ENCODE measurements around the gene AGAP4.
"Not testable (repeated sequence)": the region's sequence is repeated elsewhere in the genome, so short reads cannot be mapped to it uniquely, and the experiment has no call there.

GRCh38 chr10:45786217-45786616 lies 61.1 kb downstream of the AGAP4 start:
- not testable (repeated sequence) for TF ChIP-seq CTCF (IDR thresholded peaks at IDR 0.05); ZFX (IDR thresholded peaks at IDR 0.05; ENCODE audit: borderline replicate concordance)

Data from 22Rv1 (cell line).